H1 (cell line): Measurements from ENCODE around the gene ZNF737.

ENCODE experiments used
- CTCF ChIP-seq, 3 experiments: IDR thresholded peaks; 1 replicate in 2 of 3; 2 replicates in 1 of 3; pipeline versions ENCODE4 v1.5.1 to v1.6.1; 2011; ENCODE audit warnings: low read length in 3 of 3, mild to moderate bottlenecking in 3 of 3, inconsistent platforms in 2 of 3, low read depth in 1 of 3, moderate library complexity in 1 of 3; ENCODE audit not compliant: insufficient read depth in 1 of 3; ENCODE audit errors: control extremely low read depth in 1 of 3
- EZH2 ChIP-seq: fragments of 200-600 bp; sonication (generic); IDR thresholded peaks from 2 replicates; pipeline ENCODE4 v1.7.1; 2012; ENCODE audit warnings: low read depth, mild to moderate bottlenecking, moderate library complexity, low read length, inconsistent platforms; ENCODE audit not compliant: severe bottlenecking
- FOSL1 ChIP-seq: IDR thresholded peaks from 2 replicates; pipeline ENCODE4 v1.6.1; 2011; ENCODE audit warnings: mild to moderate bottlenecking, low read depth, low read length, moderate library complexity; ENCODE audit not compliant: insufficient read depth
- JUN ChIP-seq: IDR thresholded peaks from 2 replicates; pipeline ENCODE4 v1.6.1; 2011; ENCODE audit warnings: low read depth, mild to moderate bottlenecking, improper control_type of control experiment, low read length
- JUND ChIP-seq: IDR thresholded peaks from 2 replicates; pipeline ENCODE4 v1.6.1; 2011; ENCODE audit warnings: mild to moderate bottlenecking, improper control_type of control experiment, low read length
- KDM1A ChIP-seq: fragments of 200-600, 300-600 bp; sonication (generic); IDR thresholded peaks from 2 replicates; pipeline ENCODE4 v1.7.1; 2016; ENCODE audit warnings: mild to moderate bottlenecking, low read length, borderline replicate concordance
- MAX ChIP-seq: IDR thresholded peaks from 2 replicates; pipeline ENCODE4 v1.6.1; 2012; ENCODE audit warnings: inconsistent platforms
- POLR2A ChIP-seq, 2 experiments: IDR thresholded peaks; 1 replicate in 1 of 2; 2 replicates in 1 of 2; pipeline ENCODE4 v1.6.1; 2011; ENCODE audit warnings: low read depth in 2 of 2, low read length in 2 of 2, mild to moderate bottlenecking in 2 of 2; ENCODE audit errors: control extremely low read depth in 1 of 2
- SIRT6 ChIP-seq: IDR thresholded peaks from one replicate; pipeline ENCODE4 v1.7.1; 2012; ENCODE audit warnings: low read length, inconsistent platforms
- ZNF274 ChIP-seq: IDR thresholded peaks from 2 replicates; pipeline ENCODE4 v1.7.0; 2012; ENCODE audit warnings: low read length, borderline replicate concordance; ENCODE audit errors: extremely low read depth

GRCh38 chr19:20612711-20613316 is 47.2 kb upstream of the ZNF737 start:
- TF ChIP-seq CTCF (IDR thresholded peaks at IDR 0.05; ENCODE audit: control extremely low read depth in 1 of 3, insufficient read depth in 1 of 3, low read depth in 1 of 3, low read length in 3 of 3) (no peak), JUND (no peak), EZH2 (no peak), ZNF274 (no peak), JUN (no peak), MAX (no peak), KDM1A (no peak), SIRT6 (no peak), POLR2A (IDR thresholded peaks at IDR 0.05; ENCODE audit: control extremely low read depth in 1 of 2, low read depth in 2 of 2, low read length in 2 of 2) (no peak), FOSL1 (no peak)
